Measurements from ENCODE around the gene RAB17.
A peak's percentile ranks its signal among the peaks of the same experiment; 100 is the strongest.
"Not testable (repeated sequence)": the region's sequence is repeated elsewhere in the genome, so short reads cannot be mapped to it uniquely, and the experiment has no call there.

Gene RAB17

DNA sequence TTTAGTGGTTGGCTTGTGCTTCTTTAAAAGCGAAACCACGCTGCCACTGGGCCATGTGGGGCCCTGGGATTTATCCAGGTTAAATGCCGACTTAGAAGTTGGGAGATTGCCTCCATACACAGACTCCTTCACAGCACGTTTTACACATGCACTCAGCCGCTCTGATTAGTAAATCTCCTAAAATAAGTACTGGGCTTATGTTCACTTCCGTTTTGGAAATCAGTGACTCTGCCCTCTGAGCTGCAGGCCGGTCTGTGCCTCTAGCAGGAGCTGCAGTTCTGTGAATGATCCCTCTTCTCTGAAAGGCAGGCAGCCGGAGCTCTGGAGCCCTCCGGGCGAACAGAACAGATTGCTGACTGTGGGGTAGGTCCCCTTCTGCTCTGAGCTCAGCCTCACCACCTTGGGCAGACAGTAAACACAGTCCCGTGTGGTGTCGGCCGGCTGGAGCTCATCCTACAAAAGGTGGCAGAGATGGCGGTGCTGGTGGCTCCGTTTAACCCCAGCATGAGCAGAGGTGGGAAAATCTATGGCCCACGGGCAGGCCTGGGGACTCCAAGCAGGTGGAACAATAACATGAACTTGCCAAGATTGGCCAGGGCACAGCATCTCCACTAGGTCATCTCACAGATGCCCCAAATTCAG is 9.8 kb upstream of the RAB17 start:
- DNase-seq (ENCODE audit: insufficient read length, low spot score) = no peak

DNA sequence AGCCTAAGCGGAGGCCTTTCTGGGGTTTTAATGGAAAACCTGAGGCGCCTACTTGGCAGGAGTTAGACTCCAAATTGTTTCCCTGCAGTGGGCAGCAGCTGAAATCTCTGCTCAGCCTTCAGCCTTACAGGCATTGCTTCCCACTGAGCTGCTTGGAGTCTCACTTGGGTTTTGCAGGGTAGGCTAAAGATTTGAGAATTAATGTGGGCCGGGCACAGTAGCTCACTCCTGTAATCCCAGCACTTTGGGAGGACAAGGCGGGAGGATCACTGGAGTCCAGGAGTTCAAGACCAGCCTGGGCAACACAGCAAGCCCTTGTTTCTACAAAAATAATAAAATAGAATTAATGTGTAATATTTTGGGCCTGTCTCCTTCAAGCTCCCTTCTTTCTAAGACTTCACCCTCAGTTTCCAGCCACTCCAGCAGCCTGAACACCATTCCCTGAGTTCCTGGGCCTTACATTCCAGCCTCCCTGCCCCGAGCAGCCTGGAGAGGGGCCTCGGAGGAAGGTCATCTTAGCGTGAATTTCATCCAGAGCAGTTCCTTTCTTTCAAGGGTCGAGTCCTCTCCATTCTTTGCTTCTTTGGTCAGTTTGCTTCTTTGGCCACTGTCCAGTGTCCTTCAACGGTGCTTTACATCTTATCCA is 9.1 kb upstream of the RAB17 start:
- DNase-seq (ENCODE audit: insufficient read length, low spot score) = no peak
- no peak for FAIRE-seq

More for the DNA sequence above, 9.8 kb upstream of the RAB17 start:
- no peak for FAIRE-seq

DNA sequence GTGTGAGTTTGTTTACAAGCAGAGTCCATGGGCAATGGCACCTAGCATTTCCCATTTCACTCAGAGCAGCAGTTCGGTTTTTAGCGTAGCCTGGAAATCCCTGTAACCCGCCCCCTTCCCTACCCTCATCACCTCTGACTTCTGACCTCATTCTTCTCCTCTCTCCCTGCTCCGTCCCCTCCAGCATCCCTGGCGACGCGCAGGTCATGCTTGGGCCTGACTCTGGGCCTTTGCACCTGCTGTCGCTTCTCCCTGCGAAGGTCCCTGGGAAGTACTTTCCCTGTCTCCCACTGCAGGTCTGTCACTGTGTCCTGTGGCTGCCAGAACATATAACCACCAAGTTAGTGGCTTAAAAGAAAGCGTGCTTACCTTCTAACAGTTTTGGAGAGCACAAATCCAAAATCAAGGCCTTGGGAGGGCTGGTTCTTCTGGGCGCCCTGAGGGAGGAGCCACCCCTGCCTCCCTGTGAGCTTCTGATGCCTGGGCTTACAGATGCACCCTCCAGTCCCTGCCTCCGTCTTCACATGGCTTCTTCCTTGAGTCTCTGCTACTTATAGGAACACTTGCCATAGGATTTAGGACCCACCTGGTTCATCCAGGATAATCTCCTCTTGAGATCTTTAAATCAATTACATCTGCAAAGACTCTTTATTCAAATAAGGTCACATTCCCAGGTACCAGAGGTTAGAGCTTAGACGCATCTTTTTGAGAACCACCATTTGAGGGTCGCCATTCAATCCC is 8.1 kb upstream of the RAB17 start:
- DNase-seq (ENCODE audit: insufficient read length, low spot score) (no peak), FAIRE-seq (no peak)

DNA sequence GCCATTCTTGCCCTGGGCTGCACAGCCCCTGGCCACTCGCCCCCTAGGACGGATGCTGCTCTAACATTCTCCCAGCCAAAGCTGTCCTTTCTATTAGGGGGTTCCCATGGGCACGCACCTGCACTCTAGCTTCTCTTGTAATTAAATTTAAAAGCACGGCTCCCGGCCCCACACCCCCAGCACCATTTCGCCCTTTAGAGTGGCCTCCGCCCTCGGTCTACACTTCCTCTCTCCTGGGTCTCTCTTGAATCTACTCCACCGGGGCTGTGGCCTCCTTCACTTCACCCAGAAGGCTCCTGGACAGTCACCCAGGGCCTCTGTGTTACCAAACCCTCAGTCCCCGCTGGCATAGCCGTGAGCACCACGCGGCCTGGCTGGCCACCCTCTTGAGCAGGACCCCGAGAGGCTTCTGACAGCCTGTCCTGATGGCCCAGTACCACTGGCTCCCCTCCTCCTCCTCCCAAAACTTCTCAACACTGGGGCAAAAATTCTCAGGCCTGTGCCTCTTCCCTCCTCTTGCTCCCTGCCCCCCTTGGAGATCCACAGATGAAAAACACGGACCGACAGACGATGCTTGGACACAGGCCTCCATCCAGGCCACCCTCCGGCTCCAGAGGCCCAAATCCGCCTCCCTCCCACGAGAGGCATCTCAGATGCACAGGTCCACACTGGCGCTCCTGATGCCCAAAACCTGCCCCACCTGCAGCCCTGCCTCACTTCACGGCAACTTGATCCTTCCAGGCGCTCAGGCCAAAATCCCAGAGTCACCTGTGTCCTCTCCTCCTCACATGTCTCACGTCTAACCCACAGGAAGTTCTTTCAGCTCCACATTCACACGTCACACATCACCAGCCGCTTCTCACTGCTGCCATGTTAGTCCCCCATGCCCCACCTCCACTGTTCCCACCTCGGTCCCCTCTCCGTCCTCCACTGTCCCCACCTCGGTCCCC is 6.9 kb upstream of the RAB17 start:
- no peak for DNase-seq (ENCODE audit: insufficient read length, low spot score)
- no peak for FAIRE-seq

DNA sequence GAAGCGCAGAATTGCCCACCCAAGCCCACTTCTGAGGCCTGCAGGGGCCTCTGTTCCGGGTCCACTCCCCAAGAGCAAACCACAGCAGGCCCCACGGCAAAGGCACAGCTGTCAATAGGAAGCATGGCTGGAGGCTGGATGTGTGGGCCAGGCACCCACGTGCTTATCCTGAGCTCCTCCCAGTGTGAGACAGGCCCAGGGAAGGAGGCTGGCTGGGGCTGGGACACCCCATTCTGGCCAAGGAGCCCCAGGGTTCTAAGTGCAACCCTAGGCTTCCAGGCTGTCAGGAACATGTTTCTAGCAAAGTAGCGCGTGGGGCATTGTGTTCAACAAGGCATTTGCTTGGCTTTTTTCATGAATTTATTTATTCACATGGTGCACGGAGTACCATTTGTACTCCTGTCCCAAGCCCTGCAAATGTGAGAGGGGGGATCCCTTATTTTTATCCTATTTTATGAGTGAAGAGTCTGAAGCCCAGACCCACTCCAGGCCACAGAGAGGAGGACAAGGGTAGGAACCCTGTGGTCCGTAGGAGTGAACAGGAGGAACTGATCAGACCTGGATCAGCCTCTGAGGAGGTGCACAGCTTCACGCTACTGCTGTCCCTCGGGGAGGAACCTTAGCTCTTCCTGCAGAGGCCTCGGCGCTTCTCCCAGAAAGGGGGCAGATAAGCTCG is 6.1 kb upstream of the RAB17 start:
- FAIRE-seq = no peak

DNA sequence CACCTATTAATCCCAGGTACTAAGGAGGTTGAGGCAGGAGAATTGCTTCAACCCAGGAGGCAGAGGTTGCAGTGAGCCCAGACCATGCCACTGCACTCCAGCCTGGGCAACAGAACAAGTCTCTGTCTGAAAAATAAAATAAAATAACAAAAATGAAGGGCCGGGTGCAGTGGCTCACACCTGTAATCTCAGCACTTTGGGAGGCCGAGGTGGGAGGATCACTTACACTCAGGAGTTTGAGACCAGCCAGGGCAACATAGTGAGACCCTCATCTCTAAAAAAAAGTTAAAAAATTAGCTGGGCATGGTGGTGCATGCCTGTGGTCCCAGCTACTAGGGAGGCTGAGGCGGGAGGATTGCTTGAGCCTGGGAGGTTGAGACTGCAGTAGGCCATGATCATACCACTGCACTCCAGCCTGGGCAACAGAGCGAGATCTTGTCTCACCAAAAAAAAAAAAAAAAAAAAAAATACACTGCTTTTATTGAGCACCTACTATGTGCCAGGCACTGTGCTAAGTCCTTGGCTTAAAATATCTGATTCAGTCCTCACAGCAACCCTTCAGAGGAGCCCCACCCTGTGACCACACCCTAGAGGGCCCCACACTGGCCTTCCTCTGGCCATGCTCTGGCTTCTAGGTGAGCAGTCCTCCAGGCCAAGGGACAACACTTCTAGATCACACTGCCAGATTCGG is 5.4 kb upstream of the RAB17 start:
- FAIRE-seq; DNase-seq (ENCODE audit: insufficient read length, low spot score): not testable (repeated sequence)

More for the DNA sequence above, 6.1 kb upstream of the RAB17 start:
- no peak for DNase-seq (ENCODE audit: insufficient read length, low spot score)

DNA sequence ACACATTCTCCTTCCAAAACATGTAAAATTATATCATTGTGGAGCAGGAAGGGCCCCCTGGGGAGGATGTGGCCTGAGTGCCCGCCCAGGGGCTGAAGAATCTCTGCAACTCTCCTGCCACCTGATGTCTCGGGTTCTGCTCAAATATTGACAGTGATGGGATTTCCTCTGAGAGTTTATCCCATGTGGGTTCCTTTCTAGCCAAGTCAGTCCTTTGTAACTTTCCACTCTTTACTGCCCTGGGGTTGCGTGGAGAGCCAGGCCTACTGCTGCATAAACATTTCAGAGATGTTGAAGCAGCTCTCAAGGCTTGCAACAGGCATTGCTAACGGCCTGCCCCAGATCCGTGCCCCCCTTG is 4.0 kb upstream of the RAB17 start:
- no peak for DNase-seq (ENCODE audit: insufficient read length, low spot score)

DNA sequence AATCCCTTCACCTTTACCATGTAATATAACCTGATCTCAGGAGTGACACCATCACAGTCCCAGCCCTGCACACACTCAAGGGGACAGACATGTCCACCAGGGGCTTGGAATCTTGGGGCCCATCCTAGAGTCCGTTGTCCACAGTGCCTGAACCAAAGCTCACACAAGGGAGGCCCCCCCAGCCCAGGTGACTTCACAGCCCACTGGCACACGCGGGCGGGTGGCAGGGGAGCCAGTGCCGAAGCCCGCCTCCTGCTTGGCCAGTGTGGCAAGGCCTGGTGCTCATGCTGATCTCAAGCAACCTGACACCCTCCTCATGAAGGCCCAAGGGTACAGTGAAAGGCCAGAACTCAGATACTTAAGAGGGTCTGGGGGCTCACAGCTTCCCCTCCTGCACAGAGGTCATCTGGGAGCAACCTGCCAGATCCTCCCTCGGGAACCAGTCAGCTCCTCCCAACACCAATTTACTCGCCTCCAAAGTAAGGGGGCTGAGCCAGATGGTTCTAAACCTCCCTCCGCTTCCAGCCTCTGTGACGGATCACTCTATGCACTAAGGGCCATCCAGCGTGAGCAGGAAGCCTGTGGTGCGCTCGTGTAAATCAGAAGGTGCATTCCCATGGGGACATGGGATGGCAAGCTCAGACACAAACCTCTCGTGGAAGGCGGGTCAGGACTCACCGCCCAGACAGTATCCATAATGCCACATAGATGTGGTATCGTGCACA is 3.2 kb upstream of the RAB17 start:
- DNase-seq (ENCODE audit: insufficient read length, low spot score) (no peak), FAIRE-seq (no peak)

More for the DNA sequence above, 4.0 kb upstream of the RAB17 start:
- FAIRE-seq = no peak

DNA sequence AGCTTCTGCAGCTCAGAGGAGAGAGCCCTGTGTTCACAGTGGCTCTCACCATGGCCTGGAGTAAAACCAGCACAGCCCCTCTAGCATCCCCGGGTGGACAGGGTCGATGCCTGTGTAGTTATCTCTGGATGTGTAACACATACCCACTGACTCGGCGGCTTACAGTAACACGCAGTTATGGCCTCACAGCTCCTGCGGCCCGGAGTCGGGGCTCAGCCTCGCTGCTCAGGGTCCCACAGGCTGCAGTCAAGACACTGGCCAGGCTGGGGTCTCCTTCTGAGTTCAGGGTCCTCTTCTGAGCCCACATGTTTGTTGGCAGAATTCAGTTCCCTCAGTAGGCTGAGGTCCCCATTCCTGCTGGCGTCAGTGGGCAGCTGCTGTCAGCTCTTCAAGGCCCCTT is 2.5 kb upstream of the RAB17 start:
- FAIRE-seq = no peak
- DNase-seq (ENCODE audit: insufficient read length, low spot score) = no peak

DNA sequence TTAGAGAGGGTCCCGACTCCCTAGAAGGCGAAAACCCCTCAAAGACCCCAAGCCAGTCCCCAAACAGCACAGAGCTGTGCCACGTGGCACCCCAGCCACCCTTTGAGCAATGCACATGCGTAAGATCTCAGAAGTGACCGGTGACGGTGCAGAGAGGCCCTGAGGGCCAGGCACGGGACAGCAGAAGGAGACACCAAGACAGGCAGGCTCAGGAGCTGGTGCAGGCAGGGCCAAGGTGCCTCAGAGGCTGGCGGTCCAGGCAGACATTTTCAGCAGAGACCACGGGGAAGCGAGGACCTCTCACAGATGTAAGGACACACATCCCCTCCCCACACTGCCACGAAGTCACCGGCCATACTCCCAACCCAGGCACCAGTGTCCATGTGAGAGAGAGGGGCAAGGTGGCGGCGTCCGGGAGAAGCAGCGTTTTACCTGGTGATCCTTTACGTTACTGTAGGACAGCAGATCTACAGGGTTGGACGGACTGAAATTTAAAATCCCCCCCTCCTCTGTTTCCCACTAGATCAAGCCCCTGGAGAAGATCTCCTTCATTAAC is 2.0 kb upstream of the RAB17 start:
- FAIRE-seq (no peak), DNase-seq (ENCODE audit: insufficient read length, low spot score) (no peak)

DNA sequence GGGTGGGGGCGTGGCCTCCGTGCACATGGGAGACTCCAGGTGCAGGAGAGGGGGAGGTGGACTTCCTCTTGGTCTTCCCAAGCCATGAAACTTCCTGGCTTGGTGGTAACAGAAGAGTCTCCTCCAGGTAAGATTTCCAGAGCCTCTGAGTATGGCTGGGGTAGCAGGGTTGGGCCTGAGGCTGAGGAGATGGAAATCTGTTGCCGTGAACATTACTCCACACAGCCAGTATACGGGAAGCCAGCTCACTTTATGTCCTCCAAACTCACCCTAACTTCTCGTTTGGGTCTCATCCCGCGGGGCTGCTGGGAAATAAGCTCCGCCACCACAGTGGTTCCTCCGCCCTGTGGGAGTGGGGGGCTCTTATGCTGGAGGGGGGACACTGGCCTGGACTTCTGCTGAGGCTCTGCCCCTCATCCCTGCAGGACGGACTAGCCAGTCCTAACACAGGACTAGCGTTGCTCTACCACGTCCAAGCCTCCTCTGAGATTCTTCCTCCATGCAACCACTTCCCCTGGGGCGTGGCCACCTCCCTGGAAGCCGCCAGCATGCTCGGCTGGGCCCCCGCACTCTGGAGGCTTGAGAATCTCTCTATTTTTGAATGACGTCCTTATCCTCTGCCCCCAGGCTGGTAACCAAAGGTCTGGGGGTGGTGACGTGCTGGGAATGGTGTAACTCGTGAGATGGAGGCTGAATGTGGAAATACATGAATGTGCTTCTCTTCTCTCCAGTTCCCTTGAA is 777 bp upstream of the RAB17 start:
- FAIRE-seq = no peak

DNA sequence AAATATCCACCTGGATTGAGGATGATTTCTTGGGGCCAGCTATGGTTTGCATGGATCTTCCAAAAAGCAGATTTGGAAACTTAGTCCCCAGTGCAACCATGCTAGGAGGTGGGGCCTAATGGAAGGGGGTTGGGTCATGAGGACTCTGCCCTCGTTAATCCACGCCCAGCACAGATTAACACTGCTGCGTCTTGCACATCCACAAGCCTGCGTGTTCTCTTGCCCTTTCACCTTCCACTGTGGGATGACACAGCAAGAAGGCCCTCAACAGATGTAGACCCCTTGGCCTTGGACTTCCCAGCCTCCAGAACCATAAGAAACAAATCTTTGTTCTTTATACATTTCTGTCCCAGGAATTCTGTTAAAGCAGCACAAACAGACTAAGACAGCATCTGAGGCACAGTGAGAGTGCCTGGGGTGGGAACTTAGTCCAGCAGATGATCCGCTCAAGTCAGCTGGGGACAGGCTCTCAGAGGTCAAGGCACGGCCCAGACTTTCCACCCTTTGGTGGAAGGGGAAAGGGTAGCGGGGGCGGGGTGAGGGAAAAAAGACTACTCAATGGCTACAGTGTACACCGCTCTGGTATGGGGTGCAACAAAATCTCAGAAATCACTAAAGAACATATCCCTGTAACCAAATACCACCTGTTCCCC is 2.4 kb downstream of the RAB17 start:
- DNase-seq (ENCODE audit: insufficient read length, low spot score) = no peak
- FAIRE-seq = no peak

More for the DNA sequence above, 777 bp upstream of the RAB17 start:
- no peak for DNase-seq (ENCODE audit: insufficient read length, low spot score)

DNA sequence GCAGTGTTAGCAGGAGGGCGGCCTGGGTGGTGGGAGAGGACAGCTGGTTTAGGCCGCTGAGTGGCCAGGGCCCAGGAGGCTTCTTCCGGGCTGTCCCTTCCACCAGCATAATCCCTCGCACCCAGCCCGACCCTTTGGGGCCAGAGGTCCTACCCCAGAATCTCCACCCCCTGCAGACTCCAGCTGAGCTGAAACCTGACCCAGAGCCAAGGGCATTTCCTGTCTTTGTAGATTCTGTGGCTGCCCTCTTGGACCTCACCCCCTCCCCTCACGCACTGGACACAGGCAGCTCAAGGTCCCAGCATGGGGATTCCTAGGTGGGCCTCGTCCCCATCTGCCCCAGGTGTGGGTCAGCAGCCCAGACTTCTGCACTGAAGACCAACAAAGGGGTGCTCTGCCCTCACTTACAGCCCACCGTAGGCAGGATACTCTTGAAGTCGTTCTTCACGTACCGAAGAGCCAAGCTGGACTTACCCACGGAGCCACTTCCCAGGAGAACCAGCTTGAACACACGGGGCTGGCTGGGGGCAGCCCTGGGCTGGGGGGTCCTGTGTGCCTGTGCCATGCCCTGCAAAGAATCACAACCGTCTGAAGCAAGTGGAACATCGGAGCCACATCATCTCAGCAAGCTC is 4.8 kb downstream of the RAB17 start:
- DNase-seq (ENCODE audit: insufficient read length, low spot score) (no peak), FAIRE-seq (no peak)

DNA sequence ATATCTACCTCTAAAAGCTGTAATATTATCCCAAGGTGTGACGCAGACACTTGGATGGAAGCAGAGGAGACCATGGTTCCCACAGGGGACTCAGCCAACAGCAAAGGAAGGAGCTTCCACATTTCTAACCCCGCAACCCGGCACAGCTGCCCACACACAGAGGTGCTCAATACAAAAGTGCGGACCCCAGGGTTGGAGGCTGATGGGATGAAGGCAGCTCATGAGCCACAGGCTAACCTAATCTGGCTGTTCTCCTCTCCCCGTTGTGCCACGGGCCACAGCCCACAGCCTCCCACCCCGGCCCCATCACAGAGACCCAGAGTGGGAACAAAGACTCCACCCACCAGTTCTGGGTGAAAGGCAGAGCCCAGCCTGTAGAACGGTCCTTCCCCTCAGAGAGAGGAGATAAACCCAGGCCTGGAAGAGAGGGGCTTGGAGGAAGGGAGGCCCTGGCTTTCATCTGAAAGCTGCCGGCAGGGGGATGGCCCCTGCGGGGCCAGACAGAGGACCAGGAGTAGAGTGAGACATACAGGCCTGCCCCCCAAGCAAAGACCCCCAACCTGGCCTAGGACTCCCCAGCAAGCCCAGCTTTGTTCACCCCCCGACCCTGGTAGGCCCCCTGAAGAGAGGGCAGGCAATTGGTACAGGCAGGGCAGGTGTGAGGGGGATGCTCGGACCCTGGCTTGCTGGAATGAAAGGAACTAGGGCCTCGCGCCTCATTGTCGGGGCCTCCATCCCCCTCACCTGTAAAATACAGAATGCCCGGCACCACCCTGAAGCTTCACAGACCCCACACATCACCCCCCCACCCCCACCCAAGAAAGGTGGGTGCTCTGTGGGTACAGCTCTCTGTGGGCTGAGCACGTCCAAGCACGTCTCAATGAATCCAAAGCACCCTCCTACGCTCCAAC is 6.9 kb downstream of the RAB17 start:
- FAIRE-seq (no peak), DNase-seq (ENCODE audit: insufficient read length, low spot score) (no peak)

DNA sequence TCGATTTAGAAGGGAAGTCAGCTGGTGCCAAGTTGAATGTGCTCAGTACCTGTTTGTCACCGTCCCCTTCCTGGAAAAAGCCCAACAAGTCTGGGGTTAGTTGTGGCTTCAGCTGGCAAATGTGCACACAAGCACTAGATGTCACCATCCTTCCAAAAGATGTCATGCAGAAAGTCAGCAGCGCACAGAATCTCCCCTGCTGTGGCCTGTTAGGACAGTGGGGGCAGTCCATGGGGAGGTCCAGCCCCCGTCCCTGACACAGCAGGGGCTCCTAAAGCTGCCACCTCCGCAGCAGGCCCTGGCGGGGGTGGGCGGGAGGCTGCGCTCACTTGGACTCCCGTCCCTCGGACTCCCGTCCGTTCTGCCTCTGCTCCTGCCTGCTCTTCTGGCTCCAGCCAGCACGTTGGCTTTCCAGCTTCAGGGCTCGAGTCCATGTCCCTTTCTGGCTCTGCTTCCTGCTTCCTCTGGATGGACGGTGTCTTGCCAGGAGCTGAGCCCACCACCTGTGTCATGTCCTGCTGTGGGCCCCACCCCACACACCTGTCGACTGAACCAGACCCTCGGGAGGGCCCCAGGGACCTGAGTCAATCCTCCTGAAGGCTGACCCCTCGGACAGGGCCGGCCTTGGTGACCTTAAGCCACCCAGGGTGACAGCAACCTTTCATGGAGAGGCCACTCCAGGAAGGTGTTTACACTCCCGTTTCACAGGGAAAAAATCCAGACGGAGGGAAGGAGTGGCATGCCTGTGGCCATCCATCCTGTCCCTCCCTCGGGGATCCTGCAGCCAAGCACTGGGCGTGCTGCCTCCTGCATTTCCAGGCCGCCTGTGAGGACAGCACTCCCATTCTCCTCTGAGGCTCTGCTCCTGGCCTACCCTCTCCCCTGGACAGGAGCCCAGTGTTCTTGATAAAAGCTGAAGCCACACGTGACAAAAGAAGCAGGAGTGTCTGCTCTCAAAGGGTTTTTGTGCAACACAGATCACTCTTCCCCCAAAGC is 8.5 kb downstream of the RAB17 start:
- peak; percentile 71 for FAIRE-seq

More for the DNA sequence above, 8.5 kb downstream of the RAB17 start:
- peak; percentile 44 for DNase-seq (ENCODE audit: insufficient read length, low spot score)
